GM10847 (cell line): ENCODE results near the gene PPA2.

Experiments used
- POLR2A ChIP-seq: IDR thresholded peaks from 2 replicates; pipeline ENCODE4 v1.6.1; 2011; ENCODE audit not compliant: insufficient read length; ENCODE audit errors: extremely low read depth

PPA2 gene

DNA sequence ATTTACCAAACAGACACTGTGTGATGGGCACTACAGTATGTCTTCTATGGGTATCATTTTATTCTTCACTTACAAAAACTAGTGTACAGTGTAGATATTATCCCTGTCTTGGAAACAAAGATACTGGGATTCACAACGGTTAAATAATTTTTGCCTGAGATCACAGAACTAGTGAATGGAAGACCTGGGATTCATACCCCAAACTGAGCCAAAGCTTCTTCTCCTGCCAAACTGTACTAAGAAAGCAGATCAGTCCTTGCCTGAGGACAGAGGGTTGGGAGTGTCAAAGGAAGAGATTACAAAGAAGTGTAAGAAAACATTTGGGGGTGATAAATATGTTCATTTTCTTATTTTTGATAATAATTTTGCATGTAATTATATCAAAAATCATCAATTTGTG, 43.1 kb downstream of the PPA2 start:
- no peak for TF ChIP-seq POLR2A

DNA sequence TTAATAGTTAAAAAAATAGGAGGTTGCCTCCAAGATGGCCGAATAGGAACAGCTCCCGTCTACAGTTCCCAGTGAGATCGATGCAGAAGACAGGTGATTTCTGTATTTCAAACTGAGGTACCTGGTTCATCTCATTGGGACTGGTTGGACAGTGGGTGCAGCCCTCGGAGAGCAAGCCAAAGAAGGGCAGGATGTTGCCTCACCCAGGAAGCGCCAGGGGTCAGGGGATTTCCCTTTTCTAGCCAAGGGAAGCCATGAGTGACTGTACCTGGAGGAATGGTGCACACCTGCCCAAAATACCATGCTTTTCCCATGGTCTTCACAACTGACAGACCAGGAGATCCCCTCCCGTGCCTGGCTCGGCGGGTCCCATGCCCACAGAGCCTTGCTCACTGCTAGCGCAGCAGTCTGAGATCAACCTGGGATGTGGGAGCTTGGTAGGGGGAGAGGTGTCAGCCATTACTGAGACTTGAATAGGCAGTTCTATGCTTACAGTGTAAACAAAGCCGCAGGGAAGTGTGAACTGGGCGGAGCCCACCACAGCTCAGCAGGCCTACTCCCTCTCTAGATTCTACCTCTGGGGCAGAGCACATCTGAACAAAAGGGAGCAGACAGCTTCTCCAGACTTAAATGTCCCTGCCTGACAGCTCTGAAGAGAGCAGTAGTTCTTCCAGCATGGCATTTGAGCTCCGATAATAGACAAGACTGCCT, 47.5 kb downstream of the PPA2 start:
- no peak for TF ChIP-seq POLR2A

GRCh38 chr4:105422207-105422920, 51.5 kb downstream of the PPA2 start:
- TF ChIP-seq POLR2A = no peak

- TF ChIP-seq POLR2A = no peak
Observed at GRCh38 chr4:105417624-105418023, 56.2 kb downstream of the PPA2 start.

DNA sequence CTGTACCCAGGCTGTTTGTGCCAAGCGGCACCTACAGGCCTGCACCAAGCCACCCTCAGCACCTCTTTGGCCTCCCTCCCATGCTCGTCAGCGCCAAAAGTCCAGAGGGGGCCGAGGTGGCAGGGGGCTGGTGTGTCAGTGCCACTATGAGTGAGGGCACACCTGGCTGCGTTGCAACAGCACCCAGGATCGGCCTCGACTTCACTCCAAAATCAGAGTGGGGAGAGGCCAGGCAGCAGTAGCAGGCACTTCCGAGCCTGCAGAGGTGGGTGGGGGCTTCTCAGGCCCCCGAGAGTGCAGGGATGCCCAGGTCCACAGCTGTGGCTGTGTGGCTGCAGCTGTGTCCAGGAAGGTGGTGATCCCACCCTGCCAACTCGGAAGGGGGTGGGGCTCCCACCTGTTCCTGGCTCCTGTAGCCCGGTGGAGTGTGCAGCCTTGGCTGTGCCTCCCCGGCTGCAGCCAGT, 58.5 kb downstream of the PPA2 start:
- no peak for TF ChIP-seq POLR2A

- no peak for TF ChIP-seq POLR2A
Observed at GRCh38 chr4:105414316-105414715, 59.5 kb downstream of the PPA2 start.

DNA sequence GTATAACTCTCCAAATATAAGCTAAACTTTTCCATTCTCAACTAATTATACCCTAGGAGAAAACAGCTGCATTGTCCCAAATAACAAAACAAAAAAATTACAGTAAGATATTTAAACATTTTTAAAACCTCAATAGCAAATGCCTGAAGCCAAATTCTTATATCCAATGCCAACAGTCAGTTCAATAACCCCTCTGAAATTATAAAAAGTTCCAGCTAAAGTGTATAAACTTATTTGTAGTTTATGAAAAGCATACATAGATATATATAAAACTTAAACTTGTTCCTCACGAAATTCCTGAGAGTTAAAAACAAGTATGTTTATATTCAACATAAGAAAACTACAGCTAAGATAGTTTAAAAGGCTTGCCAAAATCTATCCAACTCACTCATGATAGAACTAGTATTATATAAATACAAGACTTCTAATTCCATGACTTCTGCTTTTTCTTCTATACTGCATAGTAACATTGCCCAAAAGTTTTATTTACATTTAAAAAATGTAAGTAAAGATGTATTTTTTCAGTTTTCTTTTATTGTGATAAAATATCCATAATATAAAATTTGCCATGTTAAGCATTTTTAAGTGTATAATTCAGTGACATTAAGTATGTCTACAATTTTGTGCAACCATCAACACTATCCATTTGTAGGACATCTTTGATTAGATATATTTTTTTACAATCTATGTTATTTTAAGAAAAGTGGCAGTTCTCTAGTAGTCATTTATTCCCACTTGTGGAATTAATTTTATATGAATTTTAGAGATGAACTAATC, 72.8 kb downstream of the PPA2 start:
- TF ChIP-seq POLR2A = no peak

GRCh38 chr4:105399532-105400161, 74.2 kb downstream of the PPA2 start:
- no peak for TF ChIP-seq POLR2A

DNA sequence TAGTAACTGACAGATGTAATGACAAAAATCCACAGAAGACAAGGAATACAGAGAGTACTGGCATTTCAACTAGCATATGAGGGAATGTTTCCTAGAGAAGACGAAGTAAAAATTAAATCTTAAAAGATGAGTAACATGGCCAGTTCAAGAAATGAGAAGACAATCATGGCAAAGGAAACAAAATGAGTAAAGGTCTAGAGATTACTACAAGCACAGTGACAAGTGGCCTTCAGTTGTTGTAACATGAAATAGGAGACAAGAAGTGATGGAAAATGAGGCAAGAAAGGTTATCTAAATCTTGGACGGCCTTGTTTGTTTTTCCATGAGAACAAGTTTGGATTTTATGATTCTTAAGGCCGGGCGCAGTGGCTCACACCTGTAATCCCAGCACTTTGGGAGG, 81.0 kb downstream of the PPA2 start:
- no peak for TF ChIP-seq POLR2A

DNA sequence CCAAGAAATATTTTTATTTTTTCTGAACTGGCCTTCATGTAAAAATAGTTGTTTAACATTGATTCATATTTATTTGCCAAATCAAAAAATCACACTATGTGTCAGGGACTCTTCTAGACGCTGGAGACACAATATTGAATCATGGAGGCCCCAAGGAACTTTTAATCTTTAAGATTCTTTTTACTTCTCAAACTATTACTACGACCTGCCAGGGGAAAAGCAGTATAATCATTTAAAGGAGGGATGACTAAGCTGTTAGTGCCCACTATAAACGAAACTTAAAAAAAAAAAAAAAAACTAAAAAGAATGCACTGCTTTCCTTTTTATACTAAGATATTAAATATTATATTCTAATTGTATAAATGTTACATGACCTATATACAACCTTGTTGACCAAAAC, 84.7 kb downstream of the PPA2 start:
- no peak for TF ChIP-seq POLR2A

GRCh38 chr4:105387466-105387865, 86.4 kb downstream of the PPA2 start:
- TF ChIP-seq POLR2A = no peak

- TF ChIP-seq POLR2A = no peak
Observed at GRCh38 chr4:105386012-105386411, 87.8 kb downstream of the PPA2 start.

DNA sequence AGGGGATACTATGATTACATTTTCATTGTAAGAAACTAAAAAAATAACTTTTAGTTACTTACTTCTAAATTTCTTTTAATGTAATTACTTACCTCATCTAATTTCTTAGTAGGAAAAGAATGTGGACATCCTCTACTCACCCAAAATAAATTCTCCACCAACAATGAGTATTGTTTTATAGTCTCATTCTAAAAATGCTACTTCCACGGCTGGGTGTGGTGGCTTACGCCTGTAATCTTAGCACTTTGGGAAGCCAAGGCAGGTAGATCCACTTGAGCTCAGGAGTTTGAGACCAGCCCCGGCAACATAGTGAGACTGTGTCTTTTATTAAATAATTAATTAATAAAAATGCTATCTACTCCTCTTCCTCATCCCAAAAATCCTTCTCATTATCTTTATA, 99.8 kb downstream of the PPA2 start:
- no peak for TF ChIP-seq POLR2A

DNA sequence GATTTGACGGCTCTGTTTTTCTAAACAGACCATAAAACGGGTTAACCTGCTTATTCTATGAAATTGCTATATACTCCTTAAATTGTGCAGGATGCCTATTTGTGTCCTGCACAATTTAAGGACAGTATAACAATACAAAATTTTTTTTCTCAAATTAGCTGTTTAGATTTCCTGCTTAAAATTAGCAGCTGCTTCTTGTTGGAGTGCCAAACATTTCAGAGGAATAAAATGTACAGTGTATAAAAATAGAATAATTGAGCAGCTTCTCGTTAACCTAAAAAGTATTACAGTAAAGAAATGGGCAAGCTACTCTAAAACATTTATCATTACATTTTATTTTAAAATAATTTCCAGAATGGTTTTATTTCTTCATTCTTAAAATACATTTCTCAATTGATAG, 100.5 kb downstream of the PPA2 start:
- TF ChIP-seq POLR2A = no peak

- no peak for TF ChIP-seq POLR2A
Observed at GRCh38 chr4:105369988-105370387, 103.9 kb downstream of the PPA2 start.
